Measurements from ENCODE around the gene FAM200C.

FAM200C gene

GRCh38 chr5:160367261-160367660, 32.6 kb downstream of the FAM200C start:
- no peak for DNase-seq (ENCODE audit: low read depth in 2 of 2)

- no peak for DNase-seq (ENCODE audit: low read depth in 2 of 2)
Measured at GRCh38 chr5:160366230-160366629, 33.6 kb downstream of the FAM200C start.

GRCh38 chr5:160363660-160364395, 36.0 kb downstream of the FAM200C start:
- DNase-seq (ENCODE audit: low read depth in 2 of 2) = no peak

GRCh38 chr5:160363211-160363610, 36.6 kb downstream of the FAM200C start:
- DNase-seq (ENCODE audit: low read depth in 2 of 2) = no peak

- no peak for DNase-seq (ENCODE audit: low read depth in 2 of 2)
Measured at GRCh38 chr5:160361624-160362228, 38.1 kb downstream of the FAM200C start.

GRCh38 chr5:160360310-160360709, 39.5 kb downstream of the FAM200C start:
- DNase-seq (ENCODE audit: low read depth in 2 of 2) = no peak

GRCh38 chr5:160359816-160360215, 40.0 kb downstream of the FAM200C start:
- DNase-seq (ENCODE audit: low read depth in 2 of 2) = no peak

- no peak for DNase-seq (ENCODE audit: low read depth in 2 of 2)
Measured at GRCh38 chr5:160359242-160359641, 40.6 kb downstream of the FAM200C start.

GRCh38 chr5:160357861-160358411, 41.9 kb downstream of the FAM200C start:
- DNase-seq (ENCODE audit: low read depth in 2 of 2) = no peak

- DNase-seq (ENCODE audit: low read depth in 2 of 2) = no peak
Measured at GRCh38 chr5:160357394-160357793, 42.5 kb downstream of the FAM200C start.

- DNase-seq (ENCODE audit: low read depth in 2 of 2) = no peak
Measured at GRCh38 chr5:160356550-160357347, 43.1 kb downstream of the FAM200C start.

- no peak for DNase-seq (ENCODE audit: low read depth in 2 of 2)
Measured at GRCh38 chr5:160354666-160355065, 45.2 kb downstream of the FAM200C start.

- DNase-seq (ENCODE audit: low read depth in 2 of 2) = no peak
Measured at GRCh38 chr5:160353379-160353778, 46.5 kb downstream of the FAM200C start.

GRCh38 chr5:160352308-160352707, 47.5 kb downstream of the FAM200C start:
- DNase-seq (ENCODE audit: low read depth in 2 of 2) = no peak

- no peak for DNase-seq (ENCODE audit: low read depth in 2 of 2)
Measured at GRCh38 chr5:160349935-160350303, 49.9 kb downstream of the FAM200C start.

- no peak for DNase-seq (ENCODE audit: low read depth in 2 of 2)
Measured at GRCh38 chr5:160349249-160349934, 50.5 kb downstream of the FAM200C start.

- DNase-seq (ENCODE audit: low read depth in 2 of 2) = no peak
Measured at GRCh38 chr5:160348080-160348479, 51.8 kb downstream of the FAM200C start.

- no peak for DNase-seq (ENCODE audit: low read depth in 2 of 2)
Measured at GRCh38 chr5:160347448-160347847, 52.4 kb downstream of the FAM200C start.
